Measurements from ENCODE around the gene PCDHA11. TPM values are rescaled to one million over a fixed set of nuclear protein-coding genes. Genes with fewer than 3 reads are reported as not detected.

PCDHA11 gene
- total and polyA plus RNA-seq, 2 of the 13 experiments (the other 11 are each of a cell fraction or from before 2014, with no cell fraction given): 0.29 TPM; not detected in 1

GRCh38 chr5:140862441-140863295, 6.1 kb upstream of the PCDHA11 start:
- WGBS (ENCODE audit: low lambda C conversion rate): 83% methylated on average over 50 of the region's 76 CpGs
- ChIA-PET POLR2A (no interaction called here), CTCF (ENCODE audit: low intra/inter-chr PET ratio, low total read pairs) (no interaction called here)
- no peaks in the 10 kb centered on the region for H3K4me1 ChIP-seq (ENCODE audit: insufficient read depth, low read length)
- H3K79me2 ChIP-seq (ENCODE audit: insufficient read depth, low read length): no peaks in the 10 kb centered on the region
- TF ChIP-seq ZNF274 (CRISPR knock-in tag; IDR thresholded peaks at IDR 0.05): no peak
- TF ChIP-seq CREBL2 (CRISPR knock-in tag; IDR thresholded peaks at IDR 0.05; ENCODE audit: borderline replicate concordance): no peak
- TF ChIP-seq ZNF564 (CRISPR knock-in tag; IDR thresholded peaks at IDR 0.05): no peak
- no peak for TF ChIP-seq NPAS2 (CRISPR knock-in tag; IDR thresholded peaks at IDR 0.05; ENCODE audit: borderline replicate concordance)
- TF ChIP-seq HIC2 (CRISPR knock-in tag; IDR thresholded peaks at IDR 0.05; ENCODE audit: low read depth): no peak
- TF ChIP-seq RELA (CRISPR knock-in tag; IDR thresholded peaks at IDR 0.05): no peak
- TF ChIP-seq HMG20A (CRISPR knock-in tag; IDR thresholded peaks at IDR 0.05; ENCODE audit: borderline replicate concordance): no peak
- H3K9ac ChIP-seq (ENCODE audit: insufficient read depth, low read depth, low read length): no peak overlapping the region
- H3K4me3 ChIP-seq (replicated peaks in 1 of 3; ENCODE audit: insufficient read depth in 1 of 3, low read depth in 2 of 3, low read length in 3 of 3): no peak overlapping the region
- DNase-seq (ENCODE audit: low spot score) (no peak), FAIRE-seq (no peak), ATAC-seq (no peak)
- in situ Hi-C loops (cut with HindIII; ENCODE audit: extremely low pct_ligation_motif_present, low pct_unique_long_range_greater_than_20kb) (no loop called here), intact Hi-C loops (cut with micrococcal nuclease; ENCODE audit: unreplicated experiment) (no loop called here)
- H3K27ac ChIP-seq (ENCODE audit: extremely low read length, insufficient read depth, low read length): no peak overlapping the region
- H3K9me3 ChIP-seq (ENCODE audit: low read length): no peaks in the 10 kb centered on the region
- H2AFZ ChIP-seq (ENCODE audit: low read length): no peak overlapping the region
- H3K27me3 ChIP-seq (ENCODE audit: control insufficient read depth in 1 of 2, insufficient read depth in 2 of 2, low read length in 2 of 2): no peaks in the 10 kb centered on the region
- no peaks in the 10 kb centered on the region for H4K20me1 ChIP-seq (ENCODE audit: insufficient read depth, low read length)
- no peak overlapping the region for H3K4me2 ChIP-seq (ENCODE audit: low read depth, low read length)
- H3K36me3 ChIP-seq (replicated peaks in 1 of 2; ENCODE audit: control insufficient read depth in 1 of 2, insufficient read depth in 2 of 2, low read length in 2 of 2): no peaks in the 10 kb centered on the region
- no TSS peak for BruUV-seq (replicated peaks)

All from HepG2 (cell line).